DOHH2 (cell line): ENCODE results near the gene TBC1D4.
"Not testable (repeated sequence)": the region's sequence is repeated elsewhere in the genome, so short reads cannot be mapped to it uniquely, and the experiment has no call there.

ENCODE experiments used
- CTCF ChIP-seq: fragments of 200-600 bp; sonication (generic); IDR thresholded peaks from one replicate; pipeline ENCODE4 v1.5.1; 2014; ENCODE audit warnings: antibody characterized with exemption, mild to moderate bottlenecking, low read depth, low read length; ENCODE audit not compliant: poor library complexity, severe bottlenecking
- EZH2phosphoT487 ChIP-seq: fragments of 200-600 bp; sonication (generic); IDR thresholded peaks from 2 replicates; pipeline ENCODE4 v1.6.1; 2017; ENCODE audit warnings: borderline replicate concordance, mild to moderate bottlenecking, antibody characterized with exemption, low read length, moderate library complexity, mixed read lengths

GRCh38 chr13:75306967-75307366 is 175.0 kb downstream of the TBC1D4 start:
- TF ChIP-seq CTCF, EZH2phosphoT487: not testable (repeated sequence)
